RPMI7951 (cell line): Measurements from ENCODE around the gene CEMIP2. TPM values are rescaled to one million over a fixed set of nuclear protein-coding genes. Genes with fewer than 3 reads are reported as not detected.
"Not testable (repeated sequence)": the region's sequence is repeated elsewhere in the genome, so short reads cannot be mapped to it uniquely, and the experiment has no call there.

ENCODE experiments used
- DNase-seq: peaks from one replicate; pipeline ENCODE4 v3.0.0-alpha.2; 2012; ENCODE audit warnings: low read depth
- total RNA-seq: library from RNA; depleted of rRNA; stranded (reverse); fragments of >200 nt; shearing (Covaris generic); gene quantifications from 2 replicates; pipeline ENCODE4 v1.2.3, GENCODE V29; 2014

CEMIP2 gene
- total RNA-seq, 1 experiment from 2014 or later = 26.3 TPM

DNA sequence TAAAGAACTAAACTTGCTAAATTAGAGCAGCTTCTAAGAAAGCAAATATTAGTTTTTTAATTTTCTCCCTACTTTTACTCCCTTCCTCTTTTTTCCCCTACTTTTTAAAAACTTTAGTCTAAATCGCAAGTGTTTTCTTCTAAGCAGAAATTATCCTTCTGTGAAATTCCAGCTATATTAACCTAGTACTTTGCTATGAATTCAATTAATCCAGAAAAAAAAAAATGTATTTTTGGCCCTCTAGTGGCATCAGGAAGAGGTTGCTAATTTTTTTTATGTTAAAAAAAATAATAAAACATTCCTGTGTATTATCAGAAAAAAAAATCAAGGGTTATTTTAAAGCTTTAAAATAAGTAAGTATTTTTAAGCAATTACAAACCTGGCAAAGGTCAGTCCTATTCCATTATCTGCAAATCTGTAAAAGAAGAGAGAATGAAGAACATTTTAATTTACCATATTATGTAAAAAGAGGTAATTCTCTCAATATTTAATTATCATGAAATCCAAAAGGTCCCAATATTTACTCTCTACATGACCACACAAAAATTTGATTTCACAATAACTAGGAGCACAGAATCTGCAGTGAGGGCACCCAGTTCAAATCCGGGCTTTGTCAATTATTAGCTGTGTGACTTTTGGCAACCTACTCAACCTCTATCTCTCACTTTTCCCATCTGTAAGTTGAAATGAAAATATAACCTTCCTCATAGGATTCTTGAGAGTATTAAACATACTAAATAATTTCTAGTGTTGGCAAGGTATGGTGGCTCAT, 52.0 kb downstream of the CEMIP2 start:
- no peak for DNase-seq

DNA sequence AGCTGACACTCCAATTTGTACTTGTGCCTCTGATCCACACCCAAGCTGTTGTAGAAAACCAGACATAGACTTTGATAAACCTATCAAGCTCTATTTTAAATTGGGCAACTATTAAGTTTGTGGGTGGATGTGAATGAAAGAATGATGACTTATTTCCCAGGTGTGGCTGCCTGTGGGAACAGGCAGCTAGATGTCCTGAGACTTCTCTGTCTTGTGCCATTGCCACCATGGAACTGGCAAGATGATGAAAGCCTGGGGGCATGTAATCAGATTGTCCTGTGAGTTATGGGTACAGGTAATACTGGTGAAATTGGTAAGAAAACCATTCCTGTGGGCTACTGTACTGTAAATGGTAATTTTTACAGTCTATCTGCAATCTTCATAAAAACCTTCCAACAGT, 57.5 kb downstream of the CEMIP2 start:
- DNase-seq = no peak

DNA sequence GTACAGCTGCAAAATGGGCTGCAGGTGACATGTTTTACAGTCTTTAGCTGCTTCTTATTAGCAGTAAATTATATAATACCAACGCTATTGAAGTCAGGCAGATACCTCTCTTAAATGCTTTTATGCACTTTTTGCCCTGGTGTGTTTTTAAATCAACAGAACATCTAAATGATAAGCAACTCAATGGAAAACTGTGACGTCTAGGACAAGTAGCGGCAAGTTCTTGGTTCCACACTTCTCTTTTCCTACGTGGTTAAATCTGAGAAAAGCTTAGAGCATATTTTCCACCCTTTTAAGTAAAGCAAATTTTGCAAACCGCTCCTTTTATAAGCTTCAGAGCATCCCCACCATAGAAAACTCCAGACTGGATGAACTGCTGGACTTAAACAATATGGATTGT, 58.1 kb downstream of the CEMIP2 start:
- DNase-seq = no peak

DNA sequence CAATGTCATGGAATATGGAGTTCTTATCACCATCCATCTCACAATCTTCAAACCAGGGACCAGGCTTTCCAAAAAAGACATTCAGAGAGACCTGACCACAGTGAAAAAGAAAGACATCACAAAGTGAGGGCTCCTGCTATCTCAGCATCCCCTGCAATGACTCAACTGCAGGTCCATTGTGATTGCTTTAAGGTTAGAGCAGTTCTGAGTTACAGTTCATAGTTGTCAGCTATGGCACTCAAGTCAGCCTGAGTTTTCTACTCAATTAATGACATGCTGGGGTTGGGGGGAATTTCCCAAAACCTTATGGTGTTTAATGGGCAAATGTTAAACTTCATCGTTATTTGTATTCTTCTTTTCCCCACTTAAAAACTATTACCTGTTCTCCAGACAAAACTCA, 58.9 kb downstream of the CEMIP2 start:
- DNase-seq = no peak

DNA sequence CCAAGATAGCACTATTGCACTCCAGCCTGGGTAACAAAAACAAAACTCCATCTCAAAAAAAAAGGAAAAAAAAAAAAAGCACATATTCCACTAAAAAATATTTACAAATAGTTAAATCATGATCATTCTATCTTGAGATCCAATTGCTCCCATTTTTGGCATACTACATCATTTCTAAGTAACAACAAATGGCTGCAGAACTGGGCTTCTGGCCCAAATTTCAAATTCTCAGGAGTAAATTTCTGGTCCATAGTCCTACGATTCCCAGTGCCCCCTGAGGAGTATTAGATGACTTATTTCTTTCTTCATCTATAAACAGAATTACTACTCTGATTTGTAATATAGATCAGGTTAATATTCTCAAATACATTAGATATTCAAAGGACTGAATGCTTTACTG, 62.1 kb downstream of the CEMIP2 start:
- DNase-seq = no peak

DNA sequence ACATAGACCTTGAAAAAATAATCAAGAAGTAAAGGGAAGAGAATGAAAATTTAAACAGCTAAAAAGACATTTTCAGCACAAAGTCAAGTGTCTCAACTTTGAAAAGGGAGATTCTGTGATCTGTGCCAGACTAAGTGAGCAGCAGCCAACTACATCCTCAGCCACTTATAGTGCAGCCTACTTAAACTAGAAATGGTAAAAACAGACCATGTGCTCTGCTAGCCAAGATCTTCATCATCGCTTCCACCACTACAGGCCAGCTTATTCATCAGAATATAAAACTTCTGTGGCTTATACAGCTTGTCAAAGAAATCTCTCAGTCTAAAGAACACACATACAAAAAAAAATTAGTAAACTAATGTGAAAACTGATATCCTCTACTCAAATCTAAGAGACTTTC, 63.5 kb downstream of the CEMIP2 start:
- DNase-seq = no peak

DNA sequence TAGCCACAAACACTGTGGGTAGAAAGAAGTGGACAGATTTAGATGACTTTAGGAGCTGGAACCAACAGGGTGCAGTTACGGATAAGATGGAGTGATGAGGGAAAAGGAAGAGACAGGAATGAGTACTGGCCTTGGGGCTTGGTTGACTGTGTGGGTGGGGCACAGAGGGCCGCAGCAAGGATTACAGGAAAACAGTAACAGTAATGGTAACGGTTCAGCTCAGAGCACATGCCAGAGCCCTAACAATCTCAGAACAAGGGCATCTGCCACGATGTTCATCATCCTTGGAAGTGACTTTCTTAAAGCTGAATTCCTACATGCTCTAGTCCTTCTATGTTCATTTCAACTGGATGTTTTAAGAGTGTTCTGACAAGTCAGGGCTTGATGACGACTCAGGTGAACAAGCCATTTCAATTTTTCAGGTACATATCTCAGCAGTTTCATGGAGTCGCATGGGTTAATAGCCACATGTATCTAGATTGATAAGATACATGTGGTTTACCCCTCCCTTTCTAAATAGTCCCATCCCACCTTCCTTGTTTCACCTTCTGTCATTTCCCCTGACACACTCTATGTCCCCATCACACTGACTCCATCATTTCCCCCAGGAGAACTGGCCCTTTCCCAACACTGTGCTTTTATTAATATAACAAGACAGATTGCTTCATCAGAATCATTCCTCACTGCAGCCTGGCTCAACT, 65.0 kb downstream of the CEMIP2 start:
- no peak for DNase-seq

DNA sequence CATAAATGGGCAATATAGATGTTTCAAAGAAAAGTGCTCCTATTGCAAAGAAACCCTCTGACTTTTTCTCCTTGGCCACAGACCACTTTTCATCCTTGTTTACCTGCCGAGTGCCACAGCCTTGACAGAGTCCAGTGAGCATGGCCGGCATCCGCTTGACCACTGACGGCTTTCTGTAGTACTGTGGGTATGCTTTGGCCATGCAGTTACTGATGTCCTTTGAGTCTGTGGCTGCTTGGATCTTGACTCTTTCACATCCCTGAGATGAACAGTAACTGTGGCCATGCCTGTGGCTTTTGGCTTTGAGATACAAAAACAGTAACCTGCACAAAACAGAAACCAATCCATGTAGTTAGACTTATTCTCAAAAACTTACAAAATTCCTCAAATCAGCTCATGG, 70.4 kb downstream of the CEMIP2 start:
- no peak for DNase-seq

DNA sequence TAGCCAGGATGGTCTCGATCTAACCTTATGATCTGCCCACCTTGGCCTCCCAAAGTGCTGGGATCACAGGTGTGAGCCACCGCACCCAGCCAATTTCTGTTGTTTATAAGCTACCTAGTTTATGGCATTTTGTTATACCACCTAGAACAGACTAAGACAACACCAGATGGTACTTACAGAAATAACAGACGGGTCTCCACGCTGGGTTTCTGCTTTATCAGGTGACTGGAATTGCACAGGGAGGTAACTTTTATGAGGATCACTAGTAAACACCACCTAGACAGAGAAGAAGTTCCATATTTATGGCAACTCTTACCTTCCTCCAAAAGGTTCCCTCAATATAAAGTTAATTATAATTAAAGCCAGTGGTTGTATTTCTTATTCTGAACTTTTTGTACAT, 74.0 kb downstream of the CEMIP2 start:
- DNase-seq = no peak

DNA sequence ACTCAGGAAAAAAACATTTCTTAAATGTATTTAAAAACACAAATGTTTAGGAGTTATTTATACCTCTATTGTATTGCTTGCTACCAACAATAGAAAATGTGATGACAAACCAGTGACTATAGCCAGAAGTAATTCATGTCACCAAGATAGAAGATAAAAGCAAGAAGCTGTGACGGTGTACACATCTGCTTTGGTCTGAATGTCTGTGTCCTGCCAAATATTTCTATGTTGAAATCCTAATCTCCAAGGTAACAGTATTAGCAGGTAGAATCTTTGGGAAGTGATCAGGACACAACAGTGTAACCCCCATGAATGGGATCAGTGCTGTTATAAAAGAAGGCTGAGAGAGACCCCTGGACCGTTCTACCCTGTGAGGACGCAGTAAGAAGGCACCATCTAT, 74.7 kb downstream of the CEMIP2 start:
- DNase-seq = no peak

DNA sequence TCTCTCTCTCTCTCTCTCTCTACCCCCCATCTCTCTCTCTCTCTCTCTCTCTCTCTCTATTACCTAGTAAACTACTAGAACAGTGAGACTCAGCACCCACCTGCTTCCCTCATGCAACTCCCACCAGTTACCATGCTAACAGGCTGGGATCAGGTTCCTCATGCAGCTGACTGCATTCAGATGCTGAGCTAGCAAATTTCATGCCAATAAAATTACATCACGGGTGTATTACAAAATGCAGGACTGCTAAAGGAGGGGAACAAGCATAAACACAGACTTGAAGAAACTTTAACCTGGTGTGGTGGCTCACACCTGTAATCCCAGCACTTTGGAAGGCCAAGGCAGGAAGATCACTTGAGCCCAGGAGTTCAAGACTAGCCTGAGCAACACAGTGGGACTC, 76.0 kb downstream of the CEMIP2 start:
- DNase-seq = no peak

DNA sequence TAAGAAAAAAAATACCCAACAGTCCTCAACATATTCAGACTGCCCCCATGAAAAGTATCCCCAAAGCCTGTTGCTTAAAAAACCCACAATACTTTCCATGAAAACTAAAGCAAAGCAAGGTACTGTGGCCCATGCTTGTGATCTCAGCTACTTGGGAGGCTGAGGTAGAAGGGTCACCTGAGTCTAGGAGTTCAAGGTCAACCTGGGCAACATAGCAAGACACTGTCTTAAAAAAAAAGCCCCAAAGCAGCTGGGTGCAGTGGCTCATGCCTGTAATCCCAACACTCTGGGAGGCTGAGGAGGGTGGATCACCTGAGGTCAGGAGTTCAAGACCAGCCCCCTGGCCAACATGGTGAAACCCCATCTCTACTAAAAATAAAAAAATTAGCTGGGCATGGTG, 76.7 kb downstream of the CEMIP2 start:
- not testable (repeated sequence) for DNase-seq

DNA sequence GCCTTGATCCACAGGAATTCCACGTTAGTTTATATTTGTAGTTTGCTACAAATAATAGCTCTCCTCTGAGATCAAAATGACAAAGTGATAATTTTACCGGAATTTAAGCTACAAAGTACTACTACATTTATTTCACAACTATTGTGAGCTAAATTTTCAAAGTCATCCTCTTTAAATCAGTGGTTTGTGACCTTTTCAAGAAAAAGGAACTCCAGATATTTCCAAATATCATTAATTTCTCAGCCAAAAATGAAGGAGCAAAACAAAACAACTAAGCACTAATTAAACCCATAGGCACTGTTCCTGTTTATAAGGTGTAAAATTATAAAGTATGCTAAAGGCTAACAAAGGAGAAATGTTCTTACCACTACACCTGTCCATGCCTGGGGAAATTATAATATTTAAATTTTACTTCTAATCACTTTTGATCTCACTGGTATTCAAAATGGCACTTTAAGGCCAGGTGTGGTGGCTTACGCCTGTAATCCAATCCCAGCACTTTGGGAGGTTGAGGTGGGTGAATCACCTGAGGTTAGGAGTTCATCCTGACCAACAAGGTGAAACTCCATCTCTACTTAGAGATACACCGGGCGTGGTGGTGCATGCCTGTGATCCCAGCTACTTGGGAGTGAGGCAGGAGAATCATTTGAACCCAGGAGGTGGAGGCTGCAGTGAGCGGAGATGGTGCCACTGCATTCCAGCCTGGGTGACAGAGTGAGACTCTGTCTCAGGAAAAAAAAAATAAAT, 77.5 kb downstream of the CEMIP2 start:
- DNase-seq = no peak

DNA sequence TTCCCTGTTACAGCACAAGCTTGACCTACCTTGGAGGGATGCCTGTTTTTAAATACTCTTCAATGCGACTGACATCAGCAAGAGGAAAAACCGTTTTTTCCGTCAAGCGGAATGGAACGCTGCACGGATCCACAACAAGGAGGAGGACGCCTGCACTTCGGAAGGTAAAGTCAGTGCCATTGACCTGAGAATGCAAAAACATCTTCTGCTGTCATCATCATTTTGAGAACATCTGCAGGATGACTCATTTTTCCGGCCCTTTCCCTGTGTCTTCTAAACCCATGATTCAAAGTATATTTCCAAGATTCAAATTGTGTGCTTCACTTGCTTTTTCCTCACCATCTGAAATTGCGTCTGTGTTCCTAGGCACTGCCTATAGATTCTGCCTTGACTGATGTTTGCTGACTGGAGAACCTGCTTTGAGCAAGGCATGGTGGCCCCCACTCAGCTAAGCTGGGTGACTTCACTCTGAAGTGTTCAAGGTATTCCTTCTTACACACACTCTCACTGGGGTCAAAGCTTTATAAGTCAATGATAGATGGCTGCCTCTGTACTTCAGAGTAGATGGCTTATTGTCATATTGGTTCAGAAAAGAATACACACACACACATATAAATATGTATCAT, 78.1 kb downstream of the CEMIP2 start:
- peak; percentile 51 for DNase-seq

DNA sequence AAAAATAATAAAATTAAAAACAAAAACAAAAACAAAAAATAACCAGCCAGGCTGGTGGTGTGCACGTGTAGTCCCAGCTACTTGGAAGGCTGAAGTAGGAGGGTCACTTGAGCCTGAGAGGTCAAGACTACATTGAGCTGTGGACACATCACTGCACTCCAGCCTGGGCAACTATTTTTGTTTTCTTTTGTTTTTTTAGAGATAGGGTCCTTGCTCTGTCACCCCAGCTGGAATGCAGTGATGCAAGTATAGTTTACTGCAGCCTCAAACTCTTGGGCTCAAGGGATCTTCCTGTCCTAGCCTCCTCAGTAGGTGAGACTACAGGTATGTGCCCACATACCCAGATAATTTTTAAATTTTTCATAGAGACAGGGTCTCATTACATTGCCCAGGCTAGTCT, 80.6 kb downstream of the CEMIP2 start:
- DNase-seq = no peak

DNA sequence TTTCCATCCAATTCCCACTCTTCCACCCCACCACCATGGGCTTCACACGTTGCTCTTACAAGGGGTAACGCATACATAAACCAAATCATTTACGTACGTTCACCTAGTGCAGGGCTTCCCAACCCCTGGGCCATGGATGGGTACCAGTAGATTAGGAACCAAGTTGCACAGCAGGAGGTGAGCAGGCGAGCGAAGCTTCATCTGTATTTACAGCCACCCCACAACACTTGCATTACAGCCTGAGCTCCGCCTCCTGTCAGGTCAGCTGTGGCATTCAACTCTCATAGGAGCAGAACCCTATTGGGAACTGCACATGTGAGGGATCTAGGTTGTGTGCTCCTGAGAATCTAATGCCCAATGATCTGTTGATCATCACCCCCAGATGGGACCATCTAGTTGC, 82.3 kb downstream of the CEMIP2 start:
- DNase-seq = no peak

DNA sequence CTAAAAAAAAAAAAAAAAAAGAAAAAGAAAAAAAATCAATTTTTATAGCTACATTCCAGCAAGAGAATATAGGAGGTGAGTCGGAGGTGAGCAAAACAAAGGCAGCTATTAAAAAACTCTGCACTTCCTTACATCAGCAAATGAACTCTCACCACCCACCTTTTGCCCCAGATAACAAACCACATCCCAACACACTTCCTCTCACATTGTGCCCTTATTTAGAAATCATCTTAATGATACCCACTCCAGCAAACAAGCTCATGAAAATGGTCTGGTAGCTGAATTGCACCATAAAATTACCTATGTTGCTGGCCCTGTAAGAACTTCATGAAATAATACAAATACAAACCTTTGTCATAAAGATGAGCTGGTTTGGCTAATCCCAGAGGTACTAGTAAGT, 82.9 kb downstream of the CEMIP2 start:
- no peak for DNase-seq

DNA sequence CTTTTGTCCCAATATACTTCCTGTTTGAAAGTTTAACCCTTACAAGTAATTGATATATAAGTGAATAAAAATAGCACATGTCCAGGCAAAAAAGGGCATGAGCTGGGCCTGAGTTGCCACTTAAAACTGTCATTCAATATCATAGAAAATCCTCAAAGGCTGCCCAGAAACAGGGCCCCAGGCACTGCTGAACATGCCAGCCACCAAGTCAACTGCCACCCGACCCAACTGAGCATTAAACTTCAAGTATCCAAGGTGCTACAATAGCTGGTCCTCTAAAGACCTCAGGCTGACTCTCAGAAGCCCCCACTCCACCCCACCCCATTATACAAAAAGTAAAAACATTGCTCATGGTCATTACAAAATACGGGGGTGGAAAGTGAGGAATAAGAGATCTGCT, 83.7 kb downstream of the CEMIP2 start:
- DNase-seq = no peak

DNA sequence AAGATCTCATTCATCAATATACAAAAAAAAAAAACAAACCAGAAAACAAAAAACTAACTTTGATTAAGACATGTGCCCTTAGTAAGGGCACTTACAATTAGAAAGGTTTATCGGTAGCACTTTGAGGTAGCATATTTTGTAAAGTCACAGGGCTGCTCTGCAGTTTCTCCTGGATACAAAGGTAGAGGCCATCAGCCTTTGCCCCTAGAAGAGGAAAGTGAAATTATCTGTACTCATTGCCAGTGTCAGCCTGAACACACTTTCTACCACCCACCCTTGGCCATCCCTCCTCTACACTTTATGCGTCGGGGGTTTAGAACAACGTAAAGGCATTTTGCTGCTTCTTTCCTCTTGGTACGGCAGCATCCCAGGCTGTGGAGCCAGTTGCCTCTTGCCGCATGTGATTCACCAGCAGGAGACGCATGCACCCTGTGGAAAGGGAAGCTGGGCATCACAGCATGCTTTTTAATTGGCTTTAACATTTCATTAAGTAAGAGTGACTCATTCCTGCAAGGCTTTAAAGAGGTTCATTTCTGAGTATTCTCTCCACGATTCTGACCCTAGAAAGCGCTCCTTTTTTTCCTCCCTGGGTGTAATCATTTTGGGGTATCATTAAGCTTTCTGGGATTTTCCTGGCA, 84.6 kb downstream of the CEMIP2 start:
- DNase-seq = peak; percentile 81

DNA sequence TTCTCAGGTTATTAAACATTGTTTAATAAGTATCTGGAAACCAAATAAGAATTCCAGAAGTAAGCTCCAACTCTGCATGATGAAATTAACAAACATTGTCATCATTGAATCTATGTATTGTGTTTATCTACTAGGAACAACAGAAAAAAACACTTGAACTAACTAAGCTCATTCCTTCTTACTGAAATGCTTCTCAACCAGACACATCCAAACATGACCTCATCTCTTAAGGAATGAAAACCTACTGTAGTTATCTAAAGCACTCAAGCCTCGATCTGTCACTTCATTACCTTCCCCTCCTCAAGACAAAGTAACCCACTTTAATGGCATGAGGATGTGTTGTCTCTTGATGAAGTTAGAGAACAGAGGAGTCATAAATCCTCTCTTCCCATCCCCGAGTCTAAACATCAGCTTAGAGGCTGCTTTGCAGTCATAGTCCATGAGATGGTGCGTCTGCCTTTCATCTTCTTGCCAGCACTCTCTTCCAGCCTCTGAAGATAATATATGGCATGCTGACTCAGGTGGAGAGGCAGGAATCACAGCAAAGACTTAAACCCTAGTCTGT, 86.5 kb downstream of the CEMIP2 start:
- DNase-seq = peak; percentile 14

DNA sequence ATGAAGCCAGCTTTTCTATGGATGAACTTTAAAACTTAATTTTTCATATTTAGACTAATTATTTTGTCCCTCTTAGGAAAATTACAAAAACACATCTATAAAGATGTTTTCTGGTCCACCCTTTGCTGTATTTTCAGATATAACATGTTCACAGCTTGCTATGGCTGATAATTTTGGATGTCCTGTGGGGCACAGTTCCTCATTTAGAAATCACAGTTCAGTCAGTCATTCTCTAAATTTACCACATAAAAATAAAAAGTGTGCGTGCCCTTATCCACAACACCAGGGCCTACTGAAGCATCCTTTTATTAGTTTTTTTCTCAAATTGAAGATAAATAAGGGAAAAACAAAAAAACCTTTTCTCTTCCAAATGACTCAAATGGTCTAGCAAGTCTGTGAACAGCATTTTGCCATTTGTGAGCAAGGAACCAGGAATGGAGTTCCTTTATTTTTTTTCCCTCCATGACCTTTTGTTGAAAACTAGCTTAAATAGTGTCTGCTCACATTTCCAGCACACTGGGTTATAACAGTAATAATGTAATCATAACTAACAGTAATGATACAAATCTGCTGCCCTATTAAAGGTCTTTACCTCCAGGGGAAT, 87.1 kb downstream of the CEMIP2 start:
- DNase-seq = no peak
